DOHH2 (cell line): ENCODE results near the gene TRMT11.
"Not testable (repeated sequence)": the region's sequence is repeated elsewhere in the genome, so short reads cannot be mapped to it uniquely, and the experiment has no call there.

ENCODE experiments used
- H3F3A ChIP-seq: fragments of 200-600 bp; sonication (generic), shearing (Covaris generic); 2 replicates; pipeline ENCODE4 v1.6.0; 2016; ENCODE audit warnings: antibody characterized with exemption, mild to moderate bottlenecking; ENCODE audit not compliant: control insufficient read depth, insufficient read depth
- H3K27ac ChIP-seq: fragments of 200-600 bp; sonication (generic); 2 replicates; pipeline ENCODE4 v1.5.1; 2014; ENCODE audit warnings: low read depth, mild to moderate bottlenecking, low read length, moderate library complexity
- H3K27me3 ChIP-seq: fragments of 200-600 bp; sonication (generic); 2 replicates; pipeline ENCODE4 v1.6.1; 2014; ENCODE audit warnings: mild to moderate bottlenecking, low read length, mixed read lengths; ENCODE audit not compliant: control insufficient read depth
- H3K36me3 ChIP-seq: fragments of 200-600 bp; sonication (generic); 2 replicates; pipeline ENCODE4 v1.6.1; 2014; ENCODE audit warnings: mild to moderate bottlenecking, low read length, moderate library complexity, mixed read lengths; ENCODE audit not compliant: control insufficient read depth
- H3K4me1 ChIP-seq: fragments of 200-600 bp; sonication (generic); 2 replicates; pipeline ENCODE4 v1.6.1; 2014; ENCODE audit warnings: mild to moderate bottlenecking, low read length, mixed read lengths; ENCODE audit not compliant: control insufficient read depth
- H3K4me2 ChIP-seq: fragments of 200-600 bp; sonication (generic); 2 replicates; pipeline ENCODE4 v1.6.0; 2014; ENCODE audit warnings: mild to moderate bottlenecking, low read length, moderate library complexity
- H3K4me3 ChIP-seq: fragments of 200-600 bp; sonication (generic); 2 replicates; pipeline ENCODE4 v1.5.1; 2014; ENCODE audit warnings: mild to moderate bottlenecking, low read length, mixed read lengths
- H3K79me2 ChIP-seq: fragments of 200-600 bp; sonication (generic); 2 replicates; pipeline ENCODE4 v1.6.1; 2014; ENCODE audit warnings: mild to moderate bottlenecking, low read length, mixed read lengths; ENCODE audit not compliant: control insufficient read depth
- H3K9me2 ChIP-seq: fragments of 200-600 bp; sonication (generic); replicated peaks from 2 replicates; pipeline ENCODE4 v1.6.1; 2014; ENCODE audit warnings: mild to moderate bottlenecking, low read length, mixed read lengths; ENCODE audit not compliant: control insufficient read depth
- H3K9me3 ChIP-seq: fragments of 200-600 bp; sonication (generic); 2 replicates; pipeline ENCODE4 v1.6.1; 2014; ENCODE audit warnings: antibody characterized with exemption, low read length, mixed read lengths; ENCODE audit not compliant: control insufficient read depth, insufficient read depth
- H4K20me1 ChIP-seq: fragments of 200-600 bp; sonication (generic); 2 replicates; pipeline ENCODE4 v1.6.0; 2014; ENCODE audit warnings: low read depth, mild to moderate bottlenecking, antibody characterized with exemption, low read length, moderate library complexity; ENCODE audit not compliant: control insufficient read depth, insufficient read depth
- EZH2phosphoT487 ChIP-seq: fragments of 200-600 bp; sonication (generic); IDR thresholded peaks from 2 replicates; pipeline ENCODE4 v1.6.1; 2017; ENCODE audit warnings: borderline replicate concordance, mild to moderate bottlenecking, antibody characterized with exemption, low read length, moderate library complexity, mixed read lengths
- TF ChIP-seq, protein P1 (sequence below): fragments of 200-600 bp; sonication (generic); IDR thresholded peaks from one replicate; pipeline ENCODE4 v1.5.1; 2014; ENCODE audit warnings: antibody characterized with exemption, mild to moderate bottlenecking, low read depth, low read length; ENCODE audit not compliant: poor library complexity, severe bottlenecking

The TRMT11 gene

DNA sequence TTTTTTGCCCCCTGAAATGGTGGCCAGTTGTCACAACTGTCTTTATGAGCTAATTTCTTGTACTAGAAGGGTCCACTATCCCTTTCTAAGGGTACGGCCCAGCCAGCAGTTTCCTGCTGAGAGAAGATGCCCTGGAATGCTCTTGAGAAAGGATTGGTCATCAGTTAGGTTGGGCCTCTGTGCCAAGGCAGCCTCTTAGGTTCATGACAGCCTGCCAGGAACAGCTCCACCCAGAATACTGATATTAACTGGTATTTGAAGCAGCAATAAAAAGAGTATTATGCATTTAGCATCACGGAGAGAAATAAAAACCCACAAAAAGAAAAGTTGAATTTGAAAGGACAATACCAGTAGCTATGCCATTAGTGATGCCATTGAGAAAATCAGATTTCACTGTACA lies 38.7 kb upstream of the TRMT11 start:
- no peaks in the 10 kb centered on the region for H4K20me1 ChIP-seq
- H3K27me3 ChIP-seq, result no peaks in the 10 kb centered on the region
- H3K79me2 ChIP-seq, result no peaks in the 10 kb centered on the region
- no peak overlapping the region for H3K4me2 ChIP-seq
- no peaks in the 10 kb centered on the region; the same call in 1 of the 2 replicates for H3K9me2 ChIP-seq
- H3K27ac ChIP-seq, result no peak overlapping the region
- H3K9me3 ChIP-seq, result no peaks in the 10 kb centered on the region
- TF ChIP-seq, protein P1, sequence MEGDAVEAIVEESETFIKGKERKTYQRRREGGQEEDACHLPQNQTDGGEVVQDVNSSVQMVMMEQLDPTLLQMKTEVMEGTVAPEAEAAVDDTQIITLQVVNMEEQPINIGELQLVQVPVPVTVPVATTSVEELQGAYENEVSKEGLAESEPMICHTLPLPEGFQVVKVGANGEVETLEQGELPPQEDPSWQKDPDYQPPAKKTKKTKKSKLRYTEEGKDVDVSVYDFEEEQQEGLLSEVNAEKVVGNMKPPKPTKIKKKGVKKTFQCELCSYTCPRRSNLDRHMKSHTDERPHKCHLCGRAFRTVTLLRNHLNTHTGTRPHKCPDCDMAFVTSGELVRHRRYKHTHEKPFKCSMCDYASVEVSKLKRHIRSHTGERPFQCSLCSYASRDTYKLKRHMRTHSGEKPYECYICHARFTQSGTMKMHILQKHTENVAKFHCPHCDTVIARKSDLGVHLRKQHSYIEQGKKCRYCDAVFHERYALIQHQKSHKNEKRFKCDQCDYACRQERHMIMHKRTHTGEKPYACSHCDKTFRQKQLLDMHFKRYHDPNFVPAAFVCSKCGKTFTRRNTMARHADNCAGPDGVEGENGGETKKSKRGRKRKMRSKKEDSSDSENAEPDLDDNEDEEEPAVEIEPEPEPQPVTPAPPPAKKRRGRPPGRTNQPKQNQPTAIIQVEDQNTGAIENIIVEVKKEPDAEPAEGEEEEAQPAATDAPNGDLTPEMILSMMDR, result no peak
- no peak for TF ChIP-seq EZH2phosphoT487
- no peak overlapping the region for H3K4me3 ChIP-seq
- no peaks in the 10 kb centered on the region for H3F3A ChIP-seq
- peaks cover 15% of the 10 kb centered on the region for H3K4me1 ChIP-seq
- no peaks in the 10 kb centered on the region for H3K36me3 ChIP-seq

DNA sequence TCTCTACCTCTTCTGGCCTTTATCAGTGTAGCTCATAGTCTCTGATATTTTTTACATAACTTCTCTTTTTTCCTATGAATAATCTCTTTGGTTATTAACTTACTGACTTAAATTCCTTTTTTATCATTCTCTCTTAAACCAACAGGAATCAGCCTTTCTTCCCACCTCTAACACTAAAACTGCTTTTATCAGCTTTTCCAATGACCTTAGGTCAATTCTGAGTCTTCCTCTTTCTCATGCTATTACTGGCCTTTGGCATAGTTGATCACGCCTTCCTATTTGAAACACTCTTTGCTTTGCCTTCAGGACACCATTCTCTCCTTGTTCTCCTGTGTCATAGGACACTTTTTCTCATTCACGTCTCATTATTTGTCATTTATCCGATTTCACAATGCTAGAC lies 37.9 kb upstream of the TRMT11 start:
- Histone ChIP-seq H3K4me2 (no peak overlapping the region), H4K20me1 (no peaks in the 10 kb centered on the region), H3K9me2 (no peaks in the 10 kb centered on the region), H3K36me3 (no peaks in the 10 kb centered on the region), H3F3A (no peaks in the 10 kb centered on the region), H3K27me3 (no peaks in the 10 kb centered on the region), H3K9me3 (no peaks in the 10 kb centered on the region), H3K4me1 (peaks cover 19% of the 10 kb centered on the region), H3K79me2 (no peaks in the 10 kb centered on the region), H3K27ac (no peak overlapping the region), H3K4me3 (no peak overlapping the region)
- TF ChIP-seq EZH2phosphoT487, result no peak
- TF ChIP-seq, protein P1, result no peak

DNA sequence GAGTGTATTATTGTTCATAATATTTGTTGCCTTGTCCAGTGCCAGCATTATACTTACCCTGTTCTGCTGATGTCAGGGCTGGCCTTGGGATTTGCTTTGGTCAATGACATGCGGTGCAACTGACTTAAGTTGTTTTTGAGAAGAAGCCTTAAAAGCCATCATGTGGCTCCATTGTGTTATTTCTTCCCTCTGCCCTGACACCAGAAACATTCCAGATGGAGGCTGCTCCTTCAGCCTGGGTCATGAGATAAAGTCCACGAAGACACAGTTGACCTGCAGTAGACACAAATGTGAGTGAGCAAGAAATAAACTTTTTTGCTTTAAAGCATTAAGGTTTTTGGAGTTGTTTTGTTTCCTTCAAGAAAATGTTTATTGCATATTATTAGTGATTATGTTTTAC lies 37.3 kb upstream of the TRMT11 start:
- Histone ChIP-seq H3K9me2 (no peaks in the 10 kb centered on the region), H3K4me1 (peaks cover 16% of the 10 kb centered on the region), H3K79me2 (no peaks in the 10 kb centered on the region), H3K9me3 (no peaks in the 10 kb centered on the region), H3F3A (no peaks in the 10 kb centered on the region), H4K20me1 (no peaks in the 10 kb centered on the region), H3K4me3 (no peak overlapping the region), H3K27ac (no peak overlapping the region), H3K27me3 (no peaks in the 10 kb centered on the region), H3K4me2 (no peak overlapping the region), H3K36me3 (no peaks in the 10 kb centered on the region)
- TF ChIP-seq, protein P1, result no peak
- no peak for TF ChIP-seq EZH2phosphoT487

DNA sequence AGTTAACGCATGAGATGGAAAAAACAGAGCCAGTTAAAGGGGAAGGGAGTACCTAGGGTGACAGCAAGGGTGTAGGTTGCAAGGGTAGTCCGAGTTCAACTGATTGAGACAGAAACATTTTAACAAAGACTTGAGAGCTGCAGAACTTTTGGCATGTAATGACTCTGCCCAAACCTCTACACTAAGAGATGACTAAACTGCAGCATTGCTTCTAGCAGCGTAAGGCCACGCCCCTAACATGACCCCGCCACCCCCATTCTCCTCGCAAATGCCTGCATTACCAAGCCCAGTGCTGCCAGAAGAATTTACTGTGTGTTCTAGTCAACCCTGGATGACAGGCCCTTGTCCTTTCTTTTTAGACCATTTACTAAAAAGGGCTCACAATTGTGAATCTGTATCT lies 36.0 kb upstream of the TRMT11 start:
- Histone ChIP-seq H3F3A (no peaks in the 10 kb centered on the region), H3K36me3 (no peaks in the 10 kb centered on the region), H4K20me1 (no peaks in the 10 kb centered on the region), H3K79me2 (no peaks in the 10 kb centered on the region), H3K4me1 (peaks cover 7% of the 10 kb centered on the region), H3K9me2 (no peaks in the 10 kb centered on the region), H3K4me3 (no peak overlapping the region), H3K9me3 (no peaks in the 10 kb centered on the region), H3K27ac (no peak overlapping the region), H3K27me3 (no peaks in the 10 kb centered on the region), H3K4me2 (no peak overlapping the region)
- TF ChIP-seq EZH2phosphoT487, result no peak
- TF ChIP-seq, protein P1, result no peak

DNA sequence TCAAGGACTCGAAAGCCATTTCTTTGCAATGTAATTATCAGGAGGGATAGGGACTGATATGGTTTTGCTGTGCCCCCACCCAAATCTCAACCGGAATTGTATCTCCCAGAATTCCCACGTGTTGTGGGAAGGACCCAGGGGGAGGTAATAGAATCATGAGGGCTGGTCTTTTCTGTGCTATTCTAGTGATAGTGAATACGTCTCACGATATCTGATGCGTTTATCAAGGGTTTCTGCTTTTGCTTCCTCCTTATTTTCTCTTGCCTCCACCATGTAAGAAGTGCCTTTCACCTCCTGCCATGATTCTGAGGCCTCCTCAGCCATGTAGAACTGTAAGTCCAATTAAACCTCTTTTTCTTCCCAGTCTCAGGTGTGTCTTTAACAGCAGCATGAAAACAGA lies 35.6 kb upstream of the TRMT11 start:
- H3K4me3 ChIP-seq, H3K27me3 ChIP-seq, H3K9me2 ChIP-seq, H4K20me1 ChIP-seq, H3K36me3 ChIP-seq, H3K27ac ChIP-seq, H3K4me2 ChIP-seq, H3F3A ChIP-seq, H3K9me3 ChIP-seq, H3K4me1 ChIP-seq, H3K79me2 ChIP-seq: not testable (repeated sequence)
